Activated T-helper 1 cell treated with Interleukin-2 at 50 U/mL for 16 hours (primary cell): ENCODE data around the gene ZHX3.
"Not testable (repeated sequence)": the region's sequence is repeated elsewhere in the genome, so short reads cannot be mapped to it uniquely, and the experiment has no call there.

ENCODE experiments used
- DNase-seq: peaks from one replicate; pipeline ENCODE4 v3.0.0-alpha.2; 2020; ENCODE audit warnings: low read depth

ZHX3 gene

DNA sequence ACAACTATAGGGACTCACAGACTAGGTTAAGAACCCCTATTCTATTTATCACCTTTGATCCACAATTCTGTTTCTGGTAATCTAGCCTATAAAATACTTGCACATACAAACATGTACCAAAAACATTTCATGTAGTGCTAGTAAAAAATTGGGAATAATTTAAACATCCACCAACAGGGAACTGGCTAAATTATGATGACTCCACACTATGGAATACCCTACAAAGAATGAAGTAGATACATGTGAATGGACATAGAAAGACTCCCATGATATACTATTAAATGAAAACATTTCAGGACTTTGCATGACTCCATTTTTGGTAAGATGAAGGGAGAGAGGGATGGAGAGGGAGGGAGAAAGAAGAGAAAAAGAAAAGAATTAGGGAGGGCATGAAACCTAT, 58.2 kb downstream of the ZHX3 start:
- no peak for DNase-seq

DNA sequence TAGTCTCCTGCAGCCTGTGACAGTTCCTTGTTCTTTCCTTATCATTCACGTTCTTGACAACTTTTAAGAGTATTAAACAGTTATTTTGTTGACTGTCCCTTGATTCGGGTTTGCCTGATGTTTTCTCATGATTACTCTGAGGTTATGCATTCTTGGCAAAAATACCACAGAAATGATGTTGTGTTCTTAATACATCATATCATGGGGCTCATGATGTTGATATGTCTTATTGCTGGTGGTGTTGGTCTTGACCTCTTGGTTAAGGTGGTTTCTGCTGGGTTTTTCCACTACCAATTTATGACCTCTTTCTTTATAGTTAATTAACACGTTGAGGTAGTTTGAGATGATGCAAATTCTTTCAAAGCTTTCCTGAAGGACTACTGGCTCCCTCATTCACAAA, 59.1 kb downstream of the ZHX3 start:
- no peak for DNase-seq

DNA sequence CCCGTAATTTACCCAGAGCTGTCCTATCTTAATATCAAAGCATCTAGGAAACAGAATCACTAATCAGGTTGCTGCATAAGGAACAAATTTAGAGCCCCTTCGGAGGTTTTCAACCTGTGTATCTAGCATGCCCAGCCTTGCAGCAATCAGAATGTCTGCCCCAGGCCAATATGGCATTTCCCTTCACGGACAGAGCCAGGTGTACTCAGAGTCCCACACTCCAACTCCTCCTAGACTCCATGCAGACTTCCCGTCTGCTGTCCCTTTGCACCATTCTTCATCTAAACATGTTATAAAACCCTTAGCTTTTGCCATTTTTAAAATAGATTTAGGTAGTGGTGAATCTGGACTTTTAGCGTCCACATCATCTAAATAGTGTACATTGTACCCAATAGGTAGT, 61.0 kb downstream of the ZHX3 start:
- DNase-seq = no peak

DNA sequence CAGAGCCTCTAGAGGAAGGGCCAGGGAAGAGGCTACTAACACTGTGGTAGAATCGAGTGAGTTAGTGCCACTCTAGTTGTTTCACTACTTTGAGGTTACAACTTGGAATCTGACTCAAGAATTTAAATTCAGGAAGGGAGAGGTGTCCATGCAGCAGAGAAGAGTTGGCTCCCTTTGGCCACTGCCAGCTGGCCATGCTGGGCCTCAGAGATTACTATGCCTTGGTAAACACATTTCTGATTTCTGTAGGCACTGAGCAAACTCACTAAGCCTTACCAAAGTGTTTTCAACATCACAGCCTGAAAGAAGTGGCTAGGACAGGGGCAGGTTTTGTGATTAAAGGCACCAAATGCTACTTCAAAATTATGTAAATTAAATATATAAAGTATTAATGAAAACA, 61.9 kb downstream of the ZHX3 start:
- DNase-seq = no peak

DNA sequence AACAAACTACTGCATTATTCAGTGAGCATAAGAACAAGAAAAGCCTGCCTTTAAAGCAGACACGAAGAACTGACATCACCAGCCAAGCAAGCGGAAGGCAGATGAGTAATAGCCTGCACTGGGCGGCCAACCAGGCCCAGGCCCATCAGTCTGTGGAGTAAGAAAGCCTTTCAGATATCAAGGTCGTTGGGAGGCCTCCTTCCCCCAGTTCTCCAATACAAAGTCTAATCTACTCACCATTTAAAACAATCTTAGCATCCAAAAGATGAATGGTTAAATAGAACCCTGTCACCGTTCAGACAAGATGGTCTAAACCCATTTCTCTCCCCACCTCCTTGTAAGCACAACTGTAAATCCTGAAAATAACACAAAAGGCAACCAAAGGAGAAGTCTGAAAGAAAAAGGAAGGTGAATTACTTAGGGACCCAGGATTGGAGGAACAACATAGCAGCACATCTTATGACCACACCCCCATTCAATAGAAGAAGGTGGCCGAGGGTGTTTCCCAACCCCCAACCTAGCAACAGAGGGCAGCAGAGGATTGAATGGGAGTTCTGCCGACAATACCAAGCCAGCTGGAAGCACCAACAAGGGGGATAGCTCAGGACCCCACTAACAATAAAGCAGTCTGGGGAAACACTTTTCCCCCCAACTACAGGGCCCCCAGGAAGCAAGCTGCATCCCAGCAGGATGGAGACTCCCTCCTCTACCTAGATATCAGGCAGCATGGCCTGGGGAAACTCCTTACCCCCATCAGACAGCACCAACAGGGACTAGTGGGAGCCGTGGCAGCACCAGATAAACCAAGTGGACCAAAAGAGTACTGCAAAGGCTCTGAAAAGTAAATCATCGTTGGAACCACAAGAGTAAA, 67.9 kb downstream of the ZHX3 start:
- no peak for DNase-seq

DNA sequence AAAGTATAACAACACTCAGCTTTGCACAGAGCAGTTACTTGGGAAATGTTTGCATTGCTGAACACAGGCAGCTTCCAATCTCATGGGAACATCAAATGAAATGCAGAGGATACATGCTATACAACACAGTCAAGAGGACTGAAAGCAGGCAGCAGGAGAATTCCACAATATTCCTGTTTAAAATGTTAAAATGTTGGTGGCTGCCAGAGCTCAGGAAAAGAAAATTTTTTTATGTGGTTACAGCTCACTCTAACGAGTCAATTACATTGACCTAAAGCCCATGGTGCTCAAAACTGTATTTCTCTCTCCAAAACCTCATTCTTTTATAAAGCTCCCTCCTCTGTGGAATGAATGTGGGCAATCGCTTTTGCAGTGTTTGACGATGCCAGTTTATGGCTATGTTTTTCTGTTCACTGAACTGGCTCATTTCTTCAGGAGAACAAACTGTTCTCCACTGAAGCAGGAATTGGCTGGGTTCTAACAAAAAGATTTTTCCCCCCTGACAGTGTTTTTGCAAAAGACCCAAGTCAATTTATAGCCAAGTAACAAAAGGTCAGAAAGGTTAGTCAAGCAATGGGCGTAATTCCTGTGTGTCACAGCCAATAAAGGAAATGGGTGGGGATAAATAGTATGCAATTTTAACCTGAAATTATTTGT, 69.0 kb downstream of the ZHX3 start:
- DNase-seq = no peak

DNA sequence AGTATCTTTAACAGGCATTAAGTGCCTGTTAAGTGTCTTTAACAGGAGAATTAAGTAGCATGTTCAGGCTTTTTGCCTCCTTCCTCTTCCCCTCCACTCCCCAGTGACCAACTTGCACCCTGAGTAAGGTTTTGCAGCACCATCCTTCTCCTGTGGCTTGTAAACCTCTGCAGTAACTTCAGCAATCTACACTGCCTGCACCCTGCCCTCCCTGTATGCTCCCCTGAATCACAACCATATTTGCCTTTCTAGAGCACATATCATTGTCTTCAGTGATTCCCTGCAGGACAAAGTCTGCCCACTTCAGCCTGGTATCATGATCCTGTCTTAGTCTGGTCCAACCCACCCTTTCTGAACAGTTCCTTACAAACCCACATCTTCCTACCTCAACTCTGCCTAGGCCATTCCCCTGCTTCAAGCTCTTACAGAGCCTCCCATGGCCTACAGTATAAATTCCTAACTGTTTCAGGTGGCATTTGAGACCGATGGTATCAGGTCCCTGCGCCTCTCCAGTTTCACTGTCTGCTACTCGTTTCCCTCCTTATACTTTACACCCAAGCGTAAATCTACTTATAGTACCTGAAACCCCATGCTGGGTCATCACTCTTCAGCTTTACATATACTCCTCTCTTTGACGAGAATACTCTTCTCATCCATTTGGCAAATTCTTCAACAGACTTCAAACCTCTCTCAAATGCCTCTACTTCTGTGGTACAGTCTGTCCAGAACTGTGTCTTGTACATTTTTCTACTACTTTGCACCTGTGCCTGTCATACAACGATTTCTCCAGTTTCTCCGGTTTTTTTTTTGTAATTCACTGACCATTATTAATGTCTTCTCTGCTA, 69.8 kb downstream of the ZHX3 start:
- DNase-seq = no peak

DNA sequence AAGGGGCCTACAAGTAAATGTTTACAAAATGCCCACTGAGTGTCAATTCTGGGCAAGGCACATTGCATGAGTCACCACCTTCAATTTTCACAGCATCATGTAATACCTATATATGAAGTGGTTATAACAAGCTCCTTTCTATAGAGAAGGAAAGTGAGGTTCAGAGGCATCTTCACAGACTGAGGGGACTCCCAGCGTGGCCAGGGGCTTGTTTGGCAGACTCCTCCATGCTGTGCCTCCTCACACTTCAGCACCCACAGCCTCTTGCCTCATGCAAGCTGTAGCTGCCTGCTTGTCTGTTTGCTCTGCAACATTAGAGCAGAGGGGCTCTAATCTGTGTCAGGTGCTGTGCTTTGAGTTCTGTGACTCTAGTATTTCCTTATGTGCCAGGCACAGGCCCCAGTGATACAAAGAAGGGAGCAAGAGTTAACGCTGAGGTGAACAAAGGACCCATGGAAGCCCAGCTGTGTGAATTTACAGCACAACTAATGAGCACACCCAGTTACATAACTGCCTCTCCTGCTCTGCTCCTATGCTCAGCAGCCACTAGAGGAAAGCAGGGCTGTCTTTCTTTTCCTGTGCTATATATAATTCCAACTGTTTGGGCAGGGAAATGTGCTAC, 72.3 kb downstream of the ZHX3 start:
- DNase-seq = no peak

DNA sequence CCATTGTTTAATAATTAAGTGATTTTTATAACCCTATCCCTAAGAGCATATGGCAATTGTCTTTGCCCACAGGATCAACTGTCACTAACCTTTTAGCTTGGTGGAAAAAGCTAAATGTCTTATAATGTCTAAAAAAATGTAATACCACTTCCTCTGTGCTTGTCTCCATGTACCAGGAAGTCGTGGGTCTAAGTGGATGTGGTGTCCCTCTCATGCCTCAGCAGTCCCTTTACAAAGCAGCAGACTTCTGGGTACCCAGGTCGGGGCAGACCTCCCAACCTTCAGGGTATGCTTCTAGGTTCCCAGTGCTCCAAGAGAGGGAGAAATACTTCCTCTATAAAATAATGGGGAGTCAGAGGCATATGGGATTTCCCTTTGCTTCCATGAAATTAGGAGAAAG, 74.7 kb downstream of the ZHX3 start:
- DNase-seq = no peak

DNA sequence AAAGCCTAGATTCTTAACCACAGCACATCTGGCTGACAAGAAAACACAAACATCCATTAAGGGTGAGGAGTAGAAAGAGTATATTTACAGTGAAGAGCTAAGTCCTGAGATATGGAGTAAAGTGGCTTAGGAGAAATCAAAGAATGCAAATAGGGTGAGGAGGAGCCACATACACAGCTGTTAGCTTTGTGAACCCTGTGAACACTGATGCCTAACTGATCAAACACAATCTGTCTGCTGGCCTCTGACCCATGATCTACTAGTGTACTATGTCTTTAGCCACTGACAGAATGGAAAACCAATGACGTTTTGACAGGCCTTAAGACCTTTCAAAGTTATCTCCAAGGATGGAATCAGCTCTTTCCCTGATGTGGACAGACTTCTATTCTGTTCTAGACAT, 75.2 kb downstream of the ZHX3 start:
- no peak for DNase-seq

DNA sequence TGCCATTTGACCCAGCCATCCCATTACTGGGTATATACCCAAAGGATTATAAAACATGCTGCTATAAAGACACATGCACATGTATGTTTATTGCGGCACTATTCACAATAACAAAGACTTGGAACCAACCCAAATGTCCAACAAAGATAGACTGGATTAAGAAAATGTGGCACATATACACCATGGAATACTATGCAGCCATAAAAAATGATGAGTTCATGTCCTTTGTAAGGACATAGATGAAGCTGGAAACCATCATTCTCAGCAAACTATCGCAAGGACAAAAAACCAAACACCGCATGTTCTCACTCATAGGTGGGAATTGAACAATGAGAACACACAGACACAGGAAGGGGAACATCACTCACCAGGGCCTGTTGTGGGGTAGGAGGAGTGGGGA, 80.3 kb downstream of the ZHX3 start:
- DNase-seq = not testable (repeated sequence)

DNA sequence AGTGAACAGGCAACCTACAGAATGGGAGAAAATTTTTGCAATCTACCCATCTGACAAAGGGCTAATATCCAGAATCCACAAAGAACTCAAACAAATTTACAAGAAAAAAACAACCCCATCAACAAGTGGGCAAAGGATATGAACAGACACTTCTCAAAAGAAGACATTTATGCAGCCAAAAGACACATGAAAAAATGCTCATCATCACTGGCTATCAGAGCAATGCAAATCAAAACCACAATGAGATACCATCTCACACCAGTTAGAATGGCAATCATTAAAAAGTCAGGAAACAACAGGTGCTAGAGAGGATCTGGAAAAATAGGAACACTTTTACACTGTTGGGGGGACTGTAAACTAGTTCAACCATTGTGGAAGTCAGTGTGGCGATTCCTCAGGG, 80.7 kb downstream of the ZHX3 start:
- not testable (repeated sequence) for DNase-seq

DNA sequence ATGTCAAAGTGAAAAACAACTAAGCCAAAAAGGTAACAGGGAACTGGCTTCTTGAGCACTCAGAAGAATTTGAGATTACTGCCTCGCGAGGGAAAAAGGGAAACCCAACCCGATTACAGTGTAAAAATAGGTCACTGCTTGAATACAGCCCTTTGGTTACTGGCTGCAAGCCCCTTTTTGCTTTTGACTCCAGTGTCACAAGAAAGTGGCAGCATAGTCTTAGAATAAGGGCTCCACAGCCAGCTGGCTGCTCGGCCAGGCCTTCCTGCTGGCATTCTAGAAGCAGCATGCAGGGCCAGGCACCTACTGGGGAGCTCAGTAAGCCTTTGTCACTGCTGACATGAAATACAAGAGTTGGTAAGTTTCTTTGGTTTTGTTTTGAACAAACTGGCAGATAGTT, 83.0 kb downstream of the ZHX3 start:
- DNase-seq = no peak

DNA sequence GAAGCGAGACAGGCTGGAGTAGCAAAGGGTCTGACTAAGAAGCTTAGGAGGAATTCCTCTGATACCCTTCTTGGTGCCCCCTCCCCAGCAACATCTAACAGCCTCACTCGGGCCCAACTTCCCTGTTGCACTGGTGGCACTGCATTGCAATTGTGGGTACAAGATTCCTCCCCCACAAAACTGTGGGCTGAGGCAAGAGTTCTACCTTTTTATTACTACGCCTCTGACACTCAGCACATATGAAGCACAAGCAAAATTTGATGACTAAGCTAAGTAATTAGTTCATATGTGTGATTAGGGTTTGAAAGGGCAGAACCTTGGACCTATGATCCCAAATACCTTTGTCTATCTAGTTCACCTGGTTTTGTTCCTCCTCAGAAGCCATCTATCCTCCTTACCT, 83.5 kb downstream of the ZHX3 start:
- DNase-seq = no peak

DNA sequence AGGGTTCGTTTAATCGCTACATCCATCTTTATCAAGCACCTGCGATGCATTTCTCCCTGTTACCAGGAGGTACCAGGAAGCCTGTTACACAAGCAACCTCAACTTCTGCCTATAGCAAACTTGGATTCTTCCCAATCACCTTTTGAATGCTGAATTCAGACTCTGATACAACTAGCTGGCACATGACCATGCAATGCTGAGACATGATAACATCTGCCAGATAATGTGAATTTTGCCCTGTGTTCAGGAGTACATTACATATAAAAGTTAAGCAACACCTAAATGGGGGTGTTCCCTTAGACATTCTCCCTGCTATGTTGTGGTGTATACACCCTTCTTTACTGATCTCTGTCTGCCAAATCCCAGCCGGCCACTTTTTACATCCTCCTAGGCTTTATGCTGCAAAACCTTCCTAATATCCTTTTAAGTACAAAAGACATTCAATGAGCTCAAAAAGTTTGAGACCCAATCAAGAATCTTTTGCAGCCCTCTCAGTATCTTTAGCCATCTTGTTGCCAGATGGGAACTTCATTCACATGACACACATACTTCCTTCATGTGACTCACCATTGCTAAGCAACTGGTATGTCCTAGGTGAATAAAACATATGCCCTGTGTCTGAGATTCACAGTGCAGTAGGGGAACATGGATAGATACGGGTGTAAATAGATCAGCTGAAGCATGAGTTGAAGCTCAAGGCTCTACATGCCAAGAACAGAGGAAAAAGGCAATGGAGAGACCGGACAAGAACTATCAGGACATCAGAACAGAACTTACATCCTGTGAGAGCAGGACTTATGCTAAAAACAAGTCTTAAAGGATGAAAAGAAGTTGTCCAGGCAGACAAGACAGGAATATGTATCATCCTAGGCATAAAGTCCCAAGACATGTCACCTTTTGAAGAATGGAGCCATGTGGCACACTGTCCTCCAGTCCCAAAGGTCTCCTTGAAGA, 84.3 kb downstream of the ZHX3 start:
- DNase-seq = no peak

DNA sequence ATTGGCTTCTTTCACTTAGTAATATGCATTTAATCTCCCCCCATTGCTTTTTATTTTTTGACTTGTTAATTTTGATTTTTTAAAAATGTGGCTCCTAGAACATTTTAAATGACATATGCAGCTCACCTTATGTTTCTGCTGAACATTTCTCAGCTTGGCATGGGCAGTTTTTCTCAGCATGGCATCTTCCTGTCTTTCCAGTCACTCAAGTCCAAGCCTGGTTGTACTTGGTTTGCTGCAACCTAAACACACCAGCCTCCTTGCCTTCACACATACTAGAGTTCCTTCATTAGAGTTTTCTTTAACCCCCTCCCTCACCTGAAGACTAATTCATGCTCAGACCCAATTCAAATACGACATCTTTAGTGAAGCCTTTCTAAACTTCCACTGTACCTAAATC, 86.4 kb downstream of the ZHX3 start:
- no peak for DNase-seq

DNA sequence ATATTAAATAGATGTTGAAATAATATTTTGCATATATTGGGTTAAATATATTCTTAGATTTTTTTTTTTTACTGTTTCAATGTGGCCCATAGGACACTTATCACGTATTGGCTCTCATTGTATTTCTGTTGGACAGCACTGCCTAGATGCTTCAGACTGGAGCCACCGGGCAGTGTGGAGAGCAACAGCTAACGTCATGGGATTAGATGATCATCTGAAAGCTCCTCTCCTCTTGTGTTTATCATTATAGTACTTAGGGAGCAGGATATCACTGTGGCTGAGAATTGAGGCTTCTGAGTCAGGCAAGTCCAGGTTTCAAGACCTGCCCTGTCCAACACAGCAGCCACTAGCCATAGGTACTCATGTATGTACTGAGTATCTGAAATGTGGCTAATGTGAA, 87.4 kb downstream of the ZHX3 start:
- no peak for DNase-seq

DNA sequence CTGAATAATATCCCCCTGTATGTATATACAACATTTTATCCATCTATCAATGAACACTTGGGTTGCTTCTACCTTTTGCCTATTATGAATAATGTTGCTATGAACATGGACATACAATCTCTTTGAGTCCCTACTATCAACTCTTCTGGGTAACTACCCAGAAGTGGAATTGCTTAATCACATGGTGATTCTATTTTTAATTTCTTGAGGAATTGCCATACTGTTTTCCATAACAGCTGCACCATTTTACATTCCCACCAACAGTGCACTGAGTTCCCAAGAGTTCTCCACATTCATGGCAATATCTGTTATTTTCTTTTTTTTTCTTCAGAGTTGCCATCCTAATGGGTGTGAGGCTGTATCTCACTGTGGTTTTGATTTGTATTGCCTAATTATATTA, 88.3 kb downstream of the ZHX3 start:
- no peak for DNase-seq

DNA sequence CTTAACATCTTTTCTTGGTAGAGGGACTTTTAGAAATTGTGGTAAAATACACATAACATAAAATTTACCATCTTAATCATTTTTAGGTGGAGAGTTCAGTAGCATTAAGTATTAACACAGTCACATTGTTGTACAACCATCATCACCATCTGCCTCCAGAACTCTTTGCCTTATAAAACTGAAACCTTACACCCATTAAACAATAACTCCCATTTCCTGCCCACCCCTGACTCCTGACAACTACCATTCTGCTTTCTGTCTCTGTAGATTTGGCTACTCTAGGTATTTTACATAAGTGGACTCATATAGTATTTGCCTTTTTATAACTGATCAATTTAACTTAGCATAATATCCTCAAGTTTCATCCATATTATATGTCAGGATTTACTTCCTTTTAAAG, 88.7 kb downstream of the ZHX3 start:
- no peak for DNase-seq

DNA sequence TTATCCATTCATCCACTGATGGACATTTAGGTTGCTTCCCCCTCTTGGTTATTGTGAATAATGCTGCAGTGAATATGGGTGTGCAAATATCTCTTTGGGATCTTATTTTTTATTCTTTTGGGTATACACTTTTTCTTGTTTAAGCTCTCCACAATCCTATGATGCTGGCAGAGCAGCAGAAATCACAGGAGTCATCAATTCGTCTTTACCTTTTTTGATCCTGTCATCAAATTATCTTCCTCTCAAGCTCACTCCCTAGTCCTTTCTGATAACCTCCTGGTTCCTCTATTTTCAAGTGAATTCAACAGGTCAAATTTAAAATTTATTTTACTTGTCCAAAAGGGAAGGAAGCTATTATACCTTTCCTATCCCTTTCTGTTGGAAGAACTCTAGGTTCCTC, 91.1 kb downstream of the ZHX3 start:
- DNase-seq = no peak

DNA sequence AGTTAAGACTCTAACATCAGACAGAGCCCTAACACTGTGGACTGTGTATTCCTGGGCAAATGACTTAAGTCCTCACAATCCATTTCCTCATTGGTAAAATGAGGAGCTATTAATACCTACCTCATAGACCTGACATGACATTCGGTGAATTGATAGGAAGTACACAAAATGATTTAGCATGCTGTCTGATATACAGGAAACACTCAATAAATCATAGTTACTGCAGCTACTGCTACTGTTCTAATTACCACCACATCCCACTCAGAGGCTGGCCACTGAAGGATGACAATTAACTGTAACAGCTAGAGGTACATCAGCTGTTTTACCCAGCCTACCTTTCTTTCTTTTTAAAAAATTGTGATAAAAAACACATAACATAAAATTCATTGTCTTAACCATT, 92.4 kb downstream of the ZHX3 start:
- DNase-seq = no peak
